NCI-H128 (cell line): ENCODE data around the gene NSRP1.
"Not testable (repeated sequence)": the region's sequence is repeated elsewhere in the genome, so short reads cannot be mapped to it uniquely, and the experiment has no call there.

ENCODE experiments used
- DNase-seq: peaks from one replicate; lab custom pipeline; 2025; ENCODE audit not compliant: unreplicated experiment; lab: John Stamatoyannopoulos, UW

The NSRP1 gene

DNA sequence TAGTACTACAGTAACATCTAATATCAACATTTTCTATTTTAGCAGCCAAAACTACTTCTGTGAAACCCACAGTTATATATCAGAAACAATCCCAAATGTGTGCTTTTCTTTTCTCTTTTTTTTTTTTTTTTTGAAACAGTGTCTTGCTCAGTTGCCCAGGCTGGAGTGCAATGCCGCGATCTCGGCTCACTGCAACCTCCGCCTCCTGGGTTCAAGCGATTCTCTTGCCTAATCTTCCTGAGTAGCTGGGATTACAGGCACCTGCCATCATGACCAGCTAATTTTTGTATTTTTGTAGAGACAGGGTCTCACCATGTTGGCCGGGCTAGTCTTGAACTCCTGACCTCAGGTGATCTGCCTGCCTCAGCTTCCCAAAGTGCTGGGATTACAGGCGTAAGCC is 2.0 kb downstream of the NSRP1 start:
- DNase-seq: not testable (repeated sequence)

DNA sequence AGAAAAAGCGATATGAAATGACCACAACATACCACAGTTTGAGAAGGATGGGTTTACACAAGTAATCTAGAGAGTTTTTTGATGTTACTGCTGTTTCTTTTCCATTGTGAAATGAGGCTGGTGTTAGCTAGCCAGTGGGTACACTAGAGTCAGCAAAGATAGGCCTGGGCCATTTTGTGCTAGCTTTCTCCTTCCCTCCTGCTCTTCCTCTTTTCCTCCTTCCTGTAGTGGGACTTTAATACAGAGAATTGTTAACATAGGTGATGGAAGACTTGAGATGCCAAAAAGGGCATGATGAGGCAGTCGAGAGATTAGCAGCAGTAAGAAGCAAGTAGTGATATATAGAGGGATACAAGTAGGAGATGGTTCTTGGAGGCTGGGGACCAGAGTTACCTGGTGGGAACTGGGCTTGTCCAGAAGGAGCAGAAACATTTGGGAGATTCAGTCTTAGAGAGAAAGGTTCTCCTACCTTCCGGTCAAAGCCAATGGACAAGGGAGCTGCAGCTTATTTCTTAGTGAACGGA is 7.7 kb downstream of the NSRP1 start:
- DNase-seq: no peak

DNA sequence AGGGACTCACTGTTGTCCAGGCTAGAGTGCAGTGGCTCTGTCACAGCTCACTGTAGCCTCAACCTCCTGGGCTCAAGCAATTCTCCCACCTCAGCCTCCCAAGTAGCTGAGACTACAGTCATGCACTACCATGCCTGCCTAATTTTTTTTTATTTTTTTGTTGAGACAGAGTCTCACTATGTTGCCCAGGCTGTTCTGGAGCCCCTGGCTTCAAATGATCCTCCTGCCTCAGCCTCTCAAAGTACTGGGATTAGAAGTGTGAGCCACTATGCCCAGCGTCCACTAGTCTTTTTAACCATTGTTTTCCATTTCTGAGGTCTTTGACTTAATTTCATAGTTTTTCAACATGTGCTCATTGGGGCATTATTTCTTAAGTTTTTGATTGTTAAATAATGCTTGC is 13.5 kb downstream of the NSRP1 start:
- no peak for DNase-seq

DNA sequence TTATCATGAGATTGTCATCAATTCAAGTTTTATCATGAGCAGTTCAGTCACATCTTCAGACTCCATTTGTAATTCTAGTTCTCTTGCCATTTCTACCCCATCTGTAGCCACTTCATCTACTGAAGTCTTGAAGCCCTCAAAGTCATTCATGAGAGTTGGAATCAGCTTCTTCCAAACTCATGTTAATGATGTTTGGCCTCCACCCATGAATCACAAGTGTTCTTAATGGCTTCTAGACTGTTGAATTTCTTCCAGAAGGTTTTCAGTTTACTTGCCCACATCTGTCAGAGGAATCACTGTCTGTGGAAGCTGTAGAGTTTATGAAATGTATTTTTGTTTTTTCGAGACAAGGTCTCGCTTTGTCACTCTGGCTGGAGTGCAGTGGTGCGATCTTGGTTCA is 16.0 kb downstream of the NSRP1 start:
- DNase-seq: no peak

DNA sequence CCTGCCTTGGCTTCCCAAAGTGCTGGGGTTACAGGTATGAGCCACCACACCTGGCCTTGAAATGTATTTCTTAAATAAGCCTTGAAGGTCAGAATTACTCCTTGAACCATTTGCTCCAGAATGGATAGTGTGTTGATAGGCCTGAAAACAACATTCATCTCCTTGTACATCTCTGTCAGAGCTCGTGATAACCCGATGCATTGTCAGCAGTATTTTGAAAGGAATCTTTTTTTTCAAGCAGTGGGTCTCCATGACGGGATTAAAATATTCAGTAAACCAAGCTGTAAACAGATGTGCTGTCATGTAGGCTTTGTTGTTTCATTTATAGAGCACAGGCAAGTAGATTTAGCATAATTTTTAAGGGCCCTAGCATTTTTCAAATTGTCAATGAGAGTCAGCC is 16.6 kb downstream of the NSRP1 start:
- no peak for DNase-seq

DNA sequence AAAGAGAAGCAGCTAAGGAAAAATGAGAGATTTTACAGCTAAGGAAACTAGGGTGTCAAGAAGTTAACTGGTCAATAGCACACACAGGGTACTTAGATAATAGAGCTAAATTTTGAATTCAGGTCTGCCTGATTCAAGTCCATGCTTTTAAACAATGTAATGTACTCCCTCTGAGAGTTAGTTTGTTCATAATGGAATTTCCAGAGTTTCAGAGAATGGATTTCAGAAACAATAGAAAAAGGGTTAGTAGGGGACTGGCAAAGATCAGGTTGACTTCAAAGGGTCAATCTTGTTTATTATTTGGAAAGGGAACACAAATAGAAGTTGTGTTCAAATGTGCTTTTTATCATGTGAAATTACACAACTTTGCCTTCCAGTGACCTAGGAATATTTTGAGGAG is 17.9 kb downstream of the NSRP1 start:
- DNase-seq: no peak

DNA sequence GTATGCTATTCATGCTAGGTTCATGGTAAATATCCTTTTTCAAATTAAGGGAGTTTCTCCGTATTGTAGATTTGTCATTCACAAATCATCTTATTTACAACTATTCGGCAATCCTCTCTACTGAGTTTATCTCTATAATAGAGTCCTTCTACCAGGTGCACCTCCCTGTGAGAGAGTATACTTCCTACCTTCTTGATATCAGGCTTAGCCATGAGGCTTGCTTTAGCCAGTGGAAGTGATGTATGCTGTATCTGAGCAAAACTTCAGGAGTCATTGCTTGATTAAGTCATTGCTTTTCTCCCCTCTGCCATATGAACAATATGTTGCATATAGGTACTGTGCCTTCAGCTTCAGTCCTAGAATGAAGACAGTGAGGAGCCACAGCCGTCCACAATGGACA is 20.5 kb downstream of the NSRP1 start:
- DNase-seq: no peak

DNA sequence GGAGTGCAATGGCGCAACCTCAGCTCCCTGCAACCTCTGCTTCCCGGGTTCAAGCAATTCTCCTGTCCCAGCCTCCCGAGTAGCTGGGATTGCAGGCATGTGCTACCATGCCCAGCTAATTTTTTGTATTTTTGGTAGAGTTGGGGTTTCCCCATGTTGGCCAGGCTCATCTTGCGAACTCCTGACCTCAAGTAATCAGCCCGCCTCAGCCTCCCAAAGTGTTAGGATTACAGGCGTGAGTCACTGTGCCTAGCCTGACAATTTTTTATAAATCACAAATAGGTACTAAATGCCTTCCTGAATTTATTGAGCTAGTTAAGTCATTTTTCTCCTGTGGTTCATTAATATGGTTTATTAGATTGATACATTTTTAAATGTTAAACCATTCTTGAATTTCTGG is 31.2 kb downstream of the NSRP1 start:
- DNase-seq: not testable (repeated sequence)

DNA sequence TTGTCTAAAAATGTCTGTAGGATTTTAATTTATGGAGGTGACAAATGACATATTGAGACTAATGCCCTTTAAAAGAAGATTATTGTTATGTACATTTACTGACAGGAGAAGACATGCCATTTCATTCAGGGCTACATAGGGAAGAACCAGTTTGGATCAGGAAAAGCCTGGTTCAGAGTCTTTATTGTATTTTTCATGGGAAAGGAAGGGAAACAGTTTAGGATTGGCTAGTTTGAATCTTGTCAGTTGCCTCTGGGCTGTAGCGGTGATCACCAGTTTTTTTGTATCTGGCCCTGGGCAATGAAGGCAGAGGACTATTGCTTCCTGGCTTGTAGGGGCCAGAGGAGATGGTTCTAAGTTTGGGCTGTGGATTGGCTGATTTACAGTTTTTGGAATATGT is 31.8 kb downstream of the NSRP1 start:
- no peak for DNase-seq

DNA sequence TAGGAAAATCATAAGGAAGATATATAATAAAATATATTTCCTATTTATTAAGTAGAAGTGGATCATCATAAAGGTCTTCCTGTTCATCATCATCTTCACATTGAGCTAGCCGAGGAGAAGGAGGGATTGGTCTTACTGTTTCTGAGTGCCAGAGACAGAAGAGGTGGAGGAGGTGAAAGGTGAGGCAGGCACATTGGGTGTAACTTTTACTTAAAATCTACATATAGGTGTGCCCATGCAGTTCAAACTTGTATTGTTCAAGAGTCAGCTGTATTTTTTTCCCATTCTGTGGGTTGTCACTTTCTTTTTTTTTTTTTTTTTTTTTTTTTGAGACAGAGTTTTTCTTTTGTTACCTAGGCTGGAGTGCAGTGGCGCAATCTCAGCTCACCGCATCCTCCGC is 34.9 kb downstream of the NSRP1 start:
- no peak for DNase-seq

DNA sequence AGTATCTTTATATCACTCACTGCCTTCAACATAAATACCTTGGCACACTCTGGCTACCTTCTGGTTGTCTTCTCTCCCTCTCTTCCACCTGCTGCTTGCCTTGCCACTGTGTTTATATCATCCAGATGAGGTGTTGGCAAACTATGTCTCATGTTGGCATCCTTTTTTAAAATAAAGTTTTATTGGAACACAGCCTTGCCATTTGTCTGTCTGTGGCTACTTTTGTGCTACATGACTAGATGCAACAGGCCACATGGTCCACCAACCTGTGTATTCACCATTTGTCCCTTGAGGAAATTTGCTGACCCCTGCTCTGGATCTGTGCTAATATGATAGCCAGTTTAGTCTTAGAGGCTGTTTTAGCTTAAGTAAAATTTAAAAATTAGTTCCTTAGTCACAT is 36.8 kb downstream of the NSRP1 start:
- no peak for DNase-seq

DNA sequence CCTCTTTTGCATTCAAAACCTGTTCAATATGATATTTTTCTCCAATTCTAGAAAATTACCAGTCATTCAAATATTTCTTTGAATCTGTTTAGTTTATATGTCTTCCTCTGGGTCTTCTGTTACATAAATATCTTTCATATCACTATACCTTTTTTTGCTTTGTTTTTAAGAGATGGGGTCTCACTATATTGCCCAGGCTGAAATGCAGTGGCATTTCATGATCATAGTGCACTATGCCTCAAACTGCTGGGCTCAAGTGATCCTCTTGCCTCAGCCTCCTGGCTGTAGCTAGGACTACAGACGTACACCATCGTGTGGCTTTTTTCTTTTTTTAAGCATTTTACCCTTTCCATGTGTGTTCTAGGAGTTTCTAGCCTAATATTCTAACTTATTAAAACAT is 38.8 kb downstream of the NSRP1 start:
- no peak for DNase-seq

DNA sequence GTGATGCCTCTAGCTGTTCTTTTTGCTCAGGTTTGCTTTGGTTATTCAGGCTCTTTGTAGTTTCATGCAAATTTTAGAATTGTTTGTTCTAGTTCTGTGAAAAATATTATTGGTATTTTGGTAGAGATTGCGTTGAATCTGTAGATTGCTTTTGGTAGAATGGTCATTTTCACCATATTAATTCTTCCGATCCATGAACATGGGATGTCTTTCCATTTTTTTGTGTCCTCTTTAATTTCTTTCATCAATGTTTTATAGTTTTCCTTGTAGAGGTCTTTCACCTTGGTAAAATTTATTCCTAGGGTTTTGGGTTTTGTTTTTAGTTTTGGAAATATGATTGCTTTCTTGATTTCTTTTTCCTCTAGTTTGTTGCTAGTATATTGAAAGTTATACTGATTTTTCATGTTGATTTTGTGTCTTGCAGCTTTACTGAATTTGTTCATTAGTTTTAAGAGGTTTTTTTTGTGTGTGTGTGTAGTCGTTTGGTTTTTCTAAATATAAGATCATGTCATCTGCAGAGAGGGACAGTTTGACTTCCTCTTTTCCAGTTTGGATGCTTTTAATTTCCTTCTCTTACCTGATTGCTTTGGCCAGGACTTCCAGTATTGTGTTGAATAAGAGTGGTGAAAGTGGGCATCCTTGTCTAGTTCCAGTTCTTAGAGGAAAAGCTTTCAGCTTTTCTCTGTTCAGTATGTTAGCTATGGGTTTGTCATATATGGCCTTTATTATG is 42.4 kb downstream of the NSRP1 start:
- no peak for DNase-seq

DNA sequence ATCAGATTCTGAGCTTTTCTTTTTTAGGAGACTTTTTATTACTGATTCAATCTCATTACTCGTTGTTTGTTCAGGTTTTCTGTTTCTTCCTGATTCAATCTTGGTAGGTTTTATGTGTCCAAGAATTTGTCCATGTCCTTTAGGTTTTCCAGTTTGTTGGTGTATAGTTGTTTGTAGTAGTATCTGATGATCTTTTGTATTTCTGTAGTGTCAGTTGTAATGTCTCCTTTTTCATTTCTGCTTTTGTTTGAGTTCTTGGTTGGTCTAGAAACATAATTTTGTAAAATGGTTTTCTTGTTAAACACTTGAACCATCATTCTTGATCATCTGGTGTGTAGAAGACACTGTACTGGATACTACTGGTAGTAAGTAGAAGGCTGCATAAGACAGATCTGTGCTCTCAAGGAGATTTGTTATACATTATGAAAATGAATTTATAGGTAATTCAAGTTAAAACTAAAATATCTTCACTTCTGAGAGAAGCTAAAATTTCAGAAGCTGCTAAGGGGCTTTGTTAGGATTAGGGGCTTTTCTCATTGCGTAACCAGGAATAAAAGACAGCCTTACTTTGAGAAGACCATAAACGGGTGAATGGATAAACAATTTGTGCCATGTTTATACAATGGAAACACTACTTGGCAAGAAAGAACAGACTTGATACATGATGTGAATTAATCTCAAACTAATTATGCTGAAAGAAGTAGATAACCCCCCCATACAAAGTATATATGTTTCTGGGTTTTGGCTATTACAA is 44.0 kb downstream of the NSRP1 start:
- no peak for DNase-seq

DNA sequence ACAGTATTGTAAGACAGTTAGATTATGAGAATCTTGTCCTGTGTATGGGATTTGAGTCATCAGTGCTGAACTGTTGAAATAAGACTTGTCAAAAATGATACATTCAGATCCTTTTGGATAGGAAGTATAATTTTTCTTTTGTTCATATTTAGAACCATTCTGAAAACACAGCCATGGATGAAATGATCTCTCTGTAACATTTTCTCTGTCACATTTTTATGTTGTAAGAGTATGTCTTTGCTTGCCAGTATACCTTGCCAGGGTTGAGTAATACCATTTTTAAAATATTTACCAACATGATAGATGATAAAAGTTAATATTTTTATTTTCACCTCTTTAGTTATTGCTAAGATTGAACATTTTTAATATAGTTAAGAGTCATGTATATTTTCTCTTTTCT is 45.0 kb downstream of the NSRP1 start:
- no peak for DNase-seq

DNA sequence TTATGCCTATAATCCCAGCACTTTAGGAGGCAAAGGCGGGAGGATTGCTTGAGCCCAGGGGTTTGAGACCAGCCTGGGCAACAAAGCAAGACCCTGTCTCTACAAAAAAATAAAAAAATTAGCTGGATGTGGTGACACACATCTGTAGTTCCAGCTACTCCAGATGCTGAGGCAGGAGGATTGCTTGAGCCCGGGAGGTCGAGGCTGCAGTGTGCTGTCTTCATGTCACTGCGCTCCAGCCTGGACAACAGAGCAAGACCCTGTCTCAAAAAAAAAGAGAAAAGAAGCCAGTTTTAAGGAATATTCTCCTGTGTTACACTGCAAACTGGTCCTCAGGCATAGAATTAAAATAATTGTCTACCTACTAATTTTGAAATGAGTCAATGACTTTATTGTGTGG is 47.9 kb downstream of the NSRP1 start:
- DNase-seq: no peak

DNA sequence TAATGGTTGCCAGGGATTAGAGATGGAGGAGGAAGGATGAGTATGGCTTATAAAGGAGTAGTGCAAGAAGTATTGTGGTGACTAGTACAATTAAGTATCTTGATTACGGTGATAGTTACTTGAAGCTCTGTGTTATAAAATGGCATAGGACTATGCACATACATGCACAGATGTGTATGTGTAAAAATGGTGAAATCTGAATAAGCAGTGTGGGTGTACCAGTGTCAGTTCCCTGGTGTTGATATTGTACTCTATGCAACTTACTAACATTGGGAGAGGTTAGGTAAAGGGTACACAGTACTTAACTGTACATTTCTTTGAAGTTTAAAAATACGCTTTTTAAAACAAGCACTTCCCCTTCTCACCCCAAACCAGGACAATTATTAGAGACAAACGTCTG is 48.5 kb downstream of the NSRP1 start:
- no peak for DNase-seq

DNA sequence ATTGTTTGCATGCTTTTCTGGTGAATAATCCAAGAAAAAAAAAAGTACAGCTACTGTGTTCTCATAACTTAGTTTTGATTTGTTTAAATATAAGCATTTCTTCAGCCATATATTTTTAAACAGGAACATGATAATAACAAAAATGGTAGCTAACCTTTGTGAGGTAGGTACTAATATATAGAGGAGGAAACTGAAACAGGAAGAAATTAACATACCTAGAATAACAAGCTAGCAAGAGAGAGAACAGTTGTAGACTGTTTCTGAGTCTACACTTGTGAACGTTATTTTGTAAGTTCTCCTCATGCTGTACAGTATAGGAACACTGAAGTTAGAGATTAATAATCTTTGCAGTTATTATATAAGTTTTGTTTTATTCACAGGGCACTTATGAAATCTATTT is 49.3 kb downstream of the NSRP1 start:
- DNase-seq: no peak

DNA sequence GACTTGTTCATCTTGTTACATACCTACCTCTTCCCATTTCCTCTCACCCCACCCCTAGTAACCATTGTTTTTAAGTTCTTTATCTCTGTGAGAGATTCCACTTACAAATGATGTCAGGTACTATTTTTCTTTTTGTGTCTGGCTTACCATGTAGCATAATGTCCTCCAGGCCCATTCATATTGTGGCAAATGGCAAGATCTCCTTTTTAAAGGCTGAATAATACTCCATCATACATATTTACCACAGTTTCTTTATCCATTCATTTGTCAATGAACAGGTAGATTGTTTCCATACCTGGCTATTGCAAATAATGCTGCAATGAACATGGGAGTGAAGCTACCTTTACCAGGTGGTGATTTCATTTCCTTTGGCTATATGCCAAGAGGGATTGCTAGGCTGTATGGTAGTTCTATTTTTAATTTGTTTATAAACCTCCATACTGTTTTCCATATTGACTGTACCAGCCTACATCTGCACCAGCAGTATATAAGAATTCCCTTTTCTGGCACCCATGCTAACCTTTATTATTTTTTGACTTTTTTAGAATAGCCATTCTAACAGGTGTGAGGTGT is 53.9 kb downstream of the NSRP1 start:
- no peak for DNase-seq

DNA sequence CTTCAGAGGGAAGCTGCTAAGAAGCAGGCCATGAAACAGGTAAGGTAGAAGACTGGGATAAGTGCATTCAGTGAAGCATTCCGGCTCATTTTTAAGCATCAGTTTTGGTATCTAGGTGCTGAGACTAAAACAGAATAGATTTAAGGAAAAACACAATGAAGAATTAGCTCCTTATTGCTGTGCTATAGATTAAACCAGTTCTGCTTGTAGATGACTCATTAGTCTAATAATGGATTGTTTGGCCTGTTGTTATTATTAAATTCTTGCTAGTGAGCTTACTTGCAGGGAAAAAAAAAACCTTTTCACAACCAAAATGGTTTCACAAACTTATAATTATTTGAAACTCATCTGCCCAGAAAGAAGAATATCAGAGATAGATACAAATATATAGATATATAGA is 55.9 kb downstream of the NSRP1 start:
- DNase-seq: no peak

DNA sequence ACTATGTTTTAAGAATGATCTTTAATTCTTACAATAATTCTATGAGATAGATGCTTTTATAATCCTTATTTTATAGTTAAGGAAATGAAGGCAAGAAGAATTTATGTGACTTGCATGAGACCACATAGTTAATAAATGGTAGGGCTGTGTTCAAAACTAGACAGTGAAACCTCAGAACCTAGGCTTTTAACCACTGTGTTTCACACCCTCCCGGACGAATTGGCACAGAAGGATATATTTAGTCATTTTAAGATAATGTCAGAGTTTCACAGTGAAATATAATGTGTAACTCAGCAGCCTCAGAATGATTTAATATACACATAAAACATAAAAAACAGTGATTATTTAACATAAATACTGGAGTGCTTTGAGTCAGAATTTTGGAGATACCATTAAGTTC is 57.0 kb downstream of the NSRP1 start:
- DNase-seq: no peak

DNA sequence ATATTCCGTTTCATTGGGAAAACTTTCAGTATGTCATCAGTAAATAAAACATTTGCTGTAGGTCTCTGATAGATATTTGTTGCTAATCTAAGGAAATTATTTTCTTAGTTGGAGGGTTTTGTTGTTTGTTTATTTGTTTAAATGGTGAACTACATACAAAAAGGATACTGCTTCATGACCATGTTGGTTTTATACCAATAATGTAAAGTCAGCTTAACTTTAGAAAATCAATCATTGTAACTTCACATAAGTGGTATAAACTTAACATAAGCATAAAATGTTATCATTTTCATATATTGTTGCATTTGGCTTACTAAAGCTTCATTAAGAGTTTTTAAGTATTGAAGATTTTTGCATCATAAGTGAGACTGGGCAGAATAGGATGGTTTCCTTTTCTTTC is 57.9 kb downstream of the NSRP1 start:
- DNase-seq: no peak
